Hippocampal formation (tissue), 2 donors: Measurements from ENCODE around the gene CBX8.
A peak's percentile ranks its signal among the peaks of the same experiment; 100 is the strongest.

ENCODE experiments used
- DNase-seq, 2 donors: peaks; one replicate each; lab custom pipeline; 2025; lab: John Stamatoyannopoulos, UW

The CBX8 gene

DNA sequence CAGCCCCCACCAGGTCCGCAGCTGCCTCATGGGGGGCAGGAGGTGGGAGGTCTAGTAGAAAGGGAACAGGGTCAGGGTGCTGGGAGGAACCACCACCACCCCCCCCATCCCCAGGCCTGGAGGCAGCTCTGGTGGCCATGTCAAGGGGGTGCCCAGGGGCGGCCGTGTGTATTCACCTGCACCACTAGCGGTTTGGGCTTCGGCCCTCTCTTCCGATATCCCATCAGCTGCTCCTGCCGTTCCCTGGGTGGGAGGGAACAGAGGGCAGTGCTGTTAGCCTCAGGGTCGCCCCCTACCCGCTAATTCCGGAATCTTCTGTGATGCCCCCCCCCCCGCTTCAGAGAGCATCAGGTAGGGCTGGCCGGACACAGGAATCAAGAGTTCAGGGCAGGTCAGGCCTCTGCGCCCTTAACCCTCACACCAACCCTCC is 38.6 kb upstream of the CBX8 start:
- no peak for DNase-seq

DNA sequence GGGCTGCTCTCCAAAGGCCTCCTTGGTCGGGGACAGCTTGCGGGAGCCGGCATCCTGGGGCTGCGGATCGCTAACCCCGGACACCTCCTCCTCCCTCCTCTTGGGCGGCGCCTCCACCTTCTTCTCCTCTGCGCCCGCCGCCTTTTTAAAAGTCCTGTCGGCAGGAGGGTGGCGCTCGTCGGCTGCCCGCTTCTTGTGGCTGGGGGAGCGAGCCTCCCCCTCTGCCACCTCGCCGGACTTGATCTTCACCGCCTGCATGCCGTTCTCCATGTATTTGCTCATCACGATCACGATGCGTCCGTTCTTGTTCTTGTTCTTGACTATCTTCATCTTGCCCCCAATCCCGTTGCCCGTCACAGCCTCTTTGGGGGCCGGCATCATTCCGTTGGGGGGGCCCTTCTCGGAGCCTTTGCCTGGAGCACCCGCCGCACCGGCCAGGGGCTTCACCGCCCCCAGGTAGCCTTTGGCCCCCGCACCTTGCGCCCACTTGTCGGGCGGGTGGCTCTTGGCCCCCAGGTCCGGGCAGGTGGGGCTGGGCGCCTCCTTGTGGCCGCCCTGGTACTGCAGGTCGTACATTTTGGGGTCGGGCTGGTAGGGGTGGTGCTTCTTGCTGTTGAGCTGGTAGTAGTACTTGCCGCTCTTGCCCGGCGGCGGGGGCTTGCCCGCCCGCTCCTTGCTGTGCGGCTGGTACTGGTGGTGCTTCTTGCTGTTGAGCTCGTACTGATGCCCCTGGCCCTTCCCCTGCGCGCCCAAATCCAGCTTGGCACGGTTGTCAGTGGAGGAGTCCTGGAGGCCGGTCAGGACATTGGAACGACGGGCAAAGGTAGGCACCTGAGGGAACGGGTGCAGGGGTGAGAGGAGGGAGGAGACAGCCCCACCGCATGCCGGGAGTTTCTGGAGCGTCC is 37.9 kb upstream of the CBX8 start:
- DNase-seq: no peak

DNA sequence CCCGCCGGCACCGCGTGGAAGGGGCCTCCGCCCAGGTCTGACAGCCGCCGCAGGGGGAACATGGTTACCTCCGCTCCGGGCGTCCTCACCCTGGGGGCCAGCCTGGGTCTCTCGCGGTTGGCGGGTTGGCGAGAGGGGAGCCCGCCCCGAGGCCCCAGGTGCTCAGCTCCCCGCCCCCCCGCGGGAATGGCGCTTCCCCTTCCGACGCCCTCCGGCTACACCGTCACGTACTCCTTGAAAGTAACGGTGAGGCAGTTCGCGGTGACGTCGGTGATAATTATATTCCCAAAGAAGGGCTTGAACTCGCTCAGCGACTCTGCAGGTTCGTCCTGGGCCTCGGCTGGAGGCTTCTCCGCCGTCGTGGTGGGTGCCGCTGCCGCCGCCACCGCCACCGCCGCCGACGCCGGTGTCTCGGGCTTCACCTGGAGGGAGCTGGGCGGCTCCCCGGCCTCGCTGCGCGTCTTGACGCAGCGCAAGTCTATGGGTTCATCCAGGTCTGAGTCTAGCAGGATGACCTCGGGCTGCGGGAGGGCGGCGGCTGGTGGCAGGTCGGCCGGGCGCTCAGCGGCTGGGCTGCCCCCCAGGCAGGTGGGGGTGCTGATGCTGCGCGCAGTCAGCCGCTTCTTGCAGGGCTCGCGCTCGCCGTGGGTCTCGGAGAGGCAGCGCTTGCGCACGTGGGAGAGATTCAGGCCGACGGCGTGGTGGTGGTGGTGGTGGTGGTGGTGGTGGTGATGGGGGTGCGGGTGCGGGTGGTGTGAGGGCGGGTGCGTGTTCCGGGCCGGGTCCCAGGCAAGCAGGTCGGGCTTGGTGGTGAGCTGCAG is 37.1 kb upstream of the CBX8 start:
- no peak for DNase-seq

DNA sequence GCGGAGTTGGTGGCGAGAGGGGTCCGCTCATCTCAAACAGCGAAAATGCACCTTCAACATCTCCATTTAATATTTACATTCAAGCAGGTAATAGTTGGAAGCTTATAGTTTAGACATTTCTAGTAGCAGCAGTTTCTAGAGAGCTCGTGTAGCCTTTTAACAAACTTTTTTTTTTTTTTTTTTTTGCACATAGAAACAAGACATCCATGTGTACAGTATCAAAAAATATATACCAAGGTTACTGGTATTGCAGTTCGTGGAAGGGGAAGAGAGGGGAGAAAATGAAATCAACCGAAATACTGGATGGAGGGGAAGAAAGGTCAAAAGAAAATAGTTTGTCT is 36.2 kb upstream of the CBX8 start:
- no peak for DNase-seq

DNA sequence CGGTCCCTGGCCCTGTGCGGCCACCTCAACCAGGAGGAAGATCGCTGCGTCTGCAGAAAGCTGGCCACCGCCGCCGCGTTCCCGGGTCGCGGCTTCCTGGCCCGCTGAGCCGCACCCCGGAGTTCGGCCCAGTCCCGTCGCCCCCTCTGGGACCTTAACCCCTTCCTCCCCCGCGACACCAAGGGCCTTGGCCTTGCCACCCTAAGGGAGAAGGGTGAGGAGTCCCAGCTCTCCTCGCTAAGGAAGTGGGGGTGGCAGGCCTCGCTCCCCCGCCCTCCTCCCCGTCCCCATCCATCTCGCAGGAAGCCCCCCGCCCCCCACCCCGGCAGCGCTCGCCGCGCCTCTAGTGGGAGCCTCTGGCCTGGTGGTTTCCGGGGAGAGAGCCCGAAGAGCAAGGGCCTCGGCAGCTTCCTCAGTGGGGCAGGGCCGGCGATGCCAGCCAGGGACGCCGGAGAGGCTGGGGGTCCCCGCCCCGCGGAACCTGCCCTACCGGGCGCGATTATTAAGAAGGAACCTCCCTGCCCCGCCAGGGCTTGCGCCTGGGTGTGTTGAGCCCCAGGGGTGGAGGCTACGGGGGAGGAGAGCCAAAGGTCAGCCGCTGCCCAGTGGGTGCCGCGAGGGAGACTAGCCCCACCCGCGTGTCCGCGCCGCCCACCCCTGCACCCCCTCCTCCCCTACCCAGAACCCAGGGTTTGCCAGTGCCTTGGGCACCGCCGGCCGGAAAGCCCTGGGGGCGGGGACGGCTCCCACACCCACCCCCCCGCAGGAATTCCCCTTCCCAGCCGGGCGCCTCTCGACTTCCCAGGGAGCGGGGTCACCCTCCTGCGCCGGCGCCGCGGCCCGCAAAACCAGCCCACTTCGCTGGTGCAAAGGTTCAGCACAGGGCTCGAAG is 35.6 kb upstream of the CBX8 start:
- peak in 1 of 2 donors; percentile 38 for DNase-seq

DNA sequence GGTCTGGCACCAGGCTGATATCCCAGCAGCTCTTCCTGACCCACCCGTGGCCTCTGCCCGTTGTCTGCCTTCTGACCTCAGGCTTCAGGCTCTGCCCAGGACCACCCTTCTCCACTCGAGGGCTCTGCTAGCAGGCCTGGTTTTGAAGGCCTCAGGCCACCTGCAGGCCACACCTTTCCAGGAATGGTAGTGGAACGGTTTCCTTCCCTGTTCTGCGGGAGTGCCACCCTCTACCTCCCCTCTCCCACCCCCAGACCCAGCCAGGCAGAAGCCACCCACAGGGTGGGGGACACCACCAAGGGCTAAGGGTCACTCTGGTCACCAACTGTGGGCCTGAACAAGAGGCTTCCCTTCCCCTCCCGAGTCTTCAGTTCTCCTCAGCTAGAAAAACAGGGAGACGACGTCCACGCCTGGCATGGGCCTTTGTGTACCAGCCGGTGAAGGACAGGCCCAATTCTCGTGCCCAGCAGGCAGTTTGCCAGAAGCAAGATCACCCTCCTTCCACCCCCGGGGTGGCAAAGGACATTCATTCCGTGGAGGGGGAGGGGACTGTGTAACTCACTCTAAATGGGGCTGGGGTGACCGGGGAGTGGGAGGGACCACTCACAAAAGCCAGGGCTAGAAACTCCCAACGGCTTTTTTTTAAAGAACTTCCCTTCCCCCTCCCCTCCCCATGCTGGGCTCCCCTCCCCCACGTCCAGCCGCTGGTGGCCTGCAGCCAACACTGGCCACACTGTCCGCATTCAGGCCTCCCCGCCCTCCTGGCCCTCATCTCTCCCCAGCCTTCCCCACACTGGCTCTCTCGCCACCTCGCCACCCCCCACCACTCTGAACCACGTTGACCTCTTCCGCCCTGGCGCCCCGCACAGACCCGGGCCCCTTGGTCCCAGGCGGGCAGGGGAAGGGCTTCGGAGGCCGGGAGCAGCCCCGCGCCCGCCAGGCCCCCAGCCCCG is 34.7 kb upstream of the CBX8 start:
- peak; percentile 81 to 82 for DNase-seq

DNA sequence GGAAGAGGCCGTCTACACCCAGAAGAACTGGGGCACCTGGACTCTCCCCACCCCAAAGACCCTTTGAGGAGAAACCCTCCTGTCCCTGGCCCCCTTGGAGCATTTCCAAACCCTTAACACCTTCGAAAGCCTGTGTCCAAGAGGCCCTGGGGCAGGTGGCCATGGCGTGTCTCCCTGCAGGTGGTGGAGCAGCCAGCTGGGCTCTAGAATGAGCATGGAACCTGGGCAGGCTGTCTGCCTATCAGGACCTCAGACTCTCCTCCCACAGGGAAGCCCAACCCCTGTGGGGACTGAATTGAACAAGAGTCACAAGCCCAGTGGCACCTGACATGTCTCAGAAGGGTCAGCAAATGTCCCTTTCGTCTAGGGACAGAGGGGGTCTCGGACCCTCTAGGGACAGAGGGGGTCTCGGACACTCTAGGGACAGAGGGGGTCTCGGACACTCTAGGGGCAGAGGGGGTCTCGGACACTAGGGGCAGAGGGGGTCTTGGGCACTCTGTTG is 33.9 kb upstream of the CBX8 start:
- DNase-seq: no peak

DNA sequence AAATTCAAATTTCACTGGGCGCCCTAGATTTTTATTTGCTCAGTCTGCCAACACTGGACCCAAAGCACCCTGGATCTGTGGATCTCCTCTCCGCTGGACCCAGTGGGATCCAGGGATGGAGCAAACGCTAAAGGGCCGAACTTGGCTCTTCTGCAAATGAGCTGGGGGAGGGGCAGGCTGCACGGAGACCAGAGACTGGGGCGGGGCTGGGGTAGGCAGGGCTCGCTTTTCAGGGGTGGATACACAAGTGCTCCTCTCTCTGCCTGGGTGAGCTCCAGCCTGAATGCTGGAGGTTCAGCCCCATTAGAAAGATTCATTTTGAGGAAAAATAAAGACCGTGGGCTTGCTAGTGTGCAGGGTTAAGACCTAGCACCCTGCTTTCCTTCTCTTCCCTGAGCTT is 33.4 kb upstream of the CBX8 start:
- DNase-seq: no peak

DNA sequence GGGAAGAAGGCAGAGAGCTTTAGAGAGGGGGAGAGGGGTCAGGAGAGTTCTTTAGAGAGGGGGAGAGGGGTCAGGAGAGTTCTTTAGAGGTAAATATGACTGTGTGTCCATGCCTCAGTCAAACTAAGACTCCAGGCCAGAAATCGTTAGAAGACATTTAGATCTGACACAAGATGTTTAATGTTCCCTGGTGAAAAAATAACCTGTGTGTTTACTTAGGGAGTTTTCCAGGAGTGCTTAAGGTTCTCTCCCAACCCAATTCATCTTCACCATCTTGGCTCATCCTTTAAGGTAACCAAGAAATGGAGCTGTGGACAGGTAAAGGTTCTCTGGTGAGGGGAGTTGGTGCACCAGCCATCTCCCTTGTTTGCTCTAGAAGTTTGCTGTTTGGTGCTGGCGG is 32.6 kb upstream of the CBX8 start:
- DNase-seq: no peak

DNA sequence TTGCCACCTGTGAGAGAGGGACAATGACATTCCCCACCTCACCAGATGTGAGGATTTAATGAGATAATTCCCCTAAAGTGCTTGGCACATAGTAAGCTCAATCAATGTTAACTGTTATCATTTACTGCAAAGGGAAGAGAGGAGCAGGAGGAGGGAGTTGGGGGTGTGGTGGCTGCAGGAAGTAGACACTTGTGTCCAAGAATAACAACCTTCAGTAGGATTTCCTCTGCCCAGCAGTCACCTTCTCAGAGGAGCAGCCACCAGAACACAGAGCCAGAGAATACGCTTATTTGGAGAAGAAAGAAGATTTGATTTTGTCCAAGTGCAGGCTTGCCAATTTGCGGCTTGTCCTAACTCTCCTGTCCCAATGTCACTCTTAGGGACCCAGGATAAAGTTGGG is 32.1 kb upstream of the CBX8 start:
- DNase-seq: no peak

DNA sequence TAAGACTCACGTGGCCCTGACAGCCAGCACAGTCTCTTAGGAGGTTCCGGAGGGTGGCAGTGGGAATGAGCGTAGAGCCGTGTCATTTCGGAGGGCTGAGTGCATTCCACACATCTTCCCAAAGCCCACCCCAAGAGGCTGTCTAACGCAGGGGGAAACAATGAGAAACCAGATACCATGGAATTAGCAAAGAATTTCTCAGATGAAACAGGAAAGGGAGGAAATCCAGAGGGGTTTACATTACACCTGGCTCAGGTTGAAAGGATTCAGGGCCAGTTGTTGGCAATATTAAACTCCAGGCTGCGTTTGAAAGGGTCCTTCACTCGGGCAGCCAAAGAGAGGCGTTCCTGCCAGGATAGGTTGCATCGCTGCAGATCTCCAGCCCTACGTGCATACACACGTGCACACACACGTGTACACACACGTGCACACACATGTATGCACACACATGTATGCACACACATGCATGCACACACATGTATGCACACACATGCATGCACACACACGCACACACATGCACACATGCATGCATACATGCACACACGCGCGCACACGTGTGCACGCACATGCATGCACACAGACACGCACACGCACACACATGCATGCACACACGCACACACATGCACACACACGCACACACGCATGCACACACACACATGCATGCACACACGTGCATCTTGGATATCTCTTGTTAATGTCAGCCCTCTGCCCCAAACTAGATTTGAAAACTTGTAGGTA is 30.1 kb upstream of the CBX8 start:
- DNase-seq: no peak

DNA sequence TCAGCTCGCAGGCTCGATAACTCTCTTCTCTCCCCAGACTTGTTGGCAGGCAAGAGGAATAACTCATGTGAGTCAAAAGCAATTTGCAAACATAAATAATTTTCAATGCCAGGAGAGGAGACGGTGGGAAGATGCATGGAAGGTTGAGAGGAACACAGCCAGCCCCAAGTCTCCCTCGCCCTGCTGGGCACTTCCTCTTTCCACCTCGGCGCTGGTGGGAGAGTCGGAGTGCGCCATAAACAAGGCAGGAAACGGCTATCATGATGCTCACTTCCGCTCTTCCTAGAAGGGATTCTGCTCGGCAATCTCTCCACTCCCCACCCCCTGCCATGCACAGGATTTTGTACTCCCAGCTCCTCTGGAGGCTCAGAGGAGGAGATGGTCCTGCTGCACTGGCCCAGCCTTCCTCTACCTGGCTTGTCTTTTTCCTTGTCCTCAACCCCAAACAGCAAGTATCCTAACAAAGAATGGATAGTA is 29.4 kb upstream of the CBX8 start:
- no peak for DNase-seq

DNA sequence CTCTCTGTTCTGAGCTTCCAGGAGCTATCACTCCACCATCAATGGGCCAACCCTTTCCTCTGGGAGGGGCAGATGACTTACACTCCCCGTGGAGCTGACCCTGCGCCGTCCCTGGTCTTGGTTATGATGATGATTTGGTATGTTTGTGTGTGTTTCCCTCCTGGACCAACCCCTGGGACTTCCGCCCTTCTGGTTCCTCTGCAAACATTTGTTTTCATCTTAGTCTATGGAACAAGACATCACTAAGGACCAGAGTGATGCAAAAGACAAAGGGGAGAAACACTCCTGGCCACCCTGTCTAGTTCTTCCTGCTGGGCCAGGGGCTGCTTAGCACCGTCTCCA is 28.7 kb upstream of the CBX8 start:
- no peak for DNase-seq

DNA sequence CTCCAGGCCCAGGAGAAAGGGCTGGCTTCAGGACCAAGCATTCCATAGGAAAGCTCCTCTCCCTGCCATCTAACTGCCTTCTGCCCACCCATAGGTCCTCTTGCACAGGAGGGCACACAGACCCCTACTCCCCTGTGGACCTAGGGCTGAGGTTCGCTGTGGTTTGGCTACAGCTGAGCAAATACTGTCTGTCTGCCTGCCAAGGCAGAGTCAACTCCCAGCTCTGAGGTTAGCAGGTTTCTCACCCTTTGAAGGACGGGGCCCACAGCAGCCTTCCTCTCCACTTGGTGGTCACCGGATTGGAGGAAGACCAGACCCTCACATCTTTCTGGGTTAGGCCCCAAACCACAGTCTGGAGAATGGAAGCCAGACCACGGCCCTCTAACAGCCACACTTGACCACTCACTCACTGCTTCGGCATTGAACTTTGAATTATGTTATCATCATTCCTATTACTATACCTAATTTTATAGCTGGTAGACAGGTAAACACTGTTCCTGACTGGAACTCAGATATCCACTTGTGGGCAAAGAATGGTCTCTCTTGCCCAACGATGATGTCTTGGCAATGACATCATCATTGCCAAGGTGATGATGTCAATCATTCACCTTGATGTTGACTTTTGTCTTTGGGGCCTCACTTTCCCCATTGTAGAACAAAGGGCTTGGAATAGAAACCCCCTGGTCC is 28.2 kb upstream of the CBX8 start:
- DNase-seq: no peak

DNA sequence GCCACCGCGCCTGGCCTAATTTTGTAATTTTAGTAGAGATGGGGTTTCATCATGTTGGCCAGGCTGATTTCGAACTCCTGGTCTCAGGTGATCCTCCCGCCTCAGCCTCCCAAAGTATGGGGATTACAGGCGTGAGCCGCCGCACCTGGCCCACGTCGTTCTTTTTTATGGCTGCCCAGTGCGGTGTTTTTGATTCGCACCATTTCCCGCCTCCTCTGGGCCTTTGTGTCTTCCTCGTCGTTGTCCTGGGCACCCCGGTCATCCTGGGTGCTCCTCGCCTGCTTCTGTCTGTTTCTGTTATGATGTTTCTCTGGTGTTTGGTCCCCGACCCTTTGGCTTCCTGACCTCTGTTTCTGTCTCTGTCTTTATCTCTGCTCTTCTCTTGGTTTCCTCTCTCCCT is 27.4 kb upstream of the CBX8 start:
- DNase-seq: no peak

DNA sequence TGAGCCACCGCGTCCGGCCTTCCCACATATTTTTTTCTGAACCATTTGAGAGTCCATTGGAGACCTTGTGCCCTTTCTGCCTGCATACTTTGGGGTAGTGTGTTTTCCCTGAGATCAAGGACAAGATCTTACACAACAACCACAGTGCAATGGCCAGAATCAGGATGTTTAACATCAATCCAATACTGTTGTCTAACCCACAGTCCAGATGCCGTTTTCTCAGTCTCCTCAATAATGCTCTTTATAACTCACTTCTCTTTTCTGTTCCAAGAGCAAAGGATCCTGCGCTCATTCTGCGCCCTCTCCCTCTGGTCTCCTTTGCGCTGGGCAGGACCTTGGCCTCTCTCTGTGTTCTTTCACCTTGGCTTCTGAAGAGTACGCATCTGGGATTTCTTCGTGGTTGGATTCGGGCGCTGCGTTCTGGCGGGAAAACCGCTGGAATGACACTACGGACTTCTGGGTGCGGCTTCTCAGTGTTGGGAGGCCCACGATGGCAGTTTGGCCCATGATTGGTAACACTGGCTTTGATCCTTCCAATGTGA is 25.8 kb upstream of the CBX8 start:
- no peak for DNase-seq

DNA sequence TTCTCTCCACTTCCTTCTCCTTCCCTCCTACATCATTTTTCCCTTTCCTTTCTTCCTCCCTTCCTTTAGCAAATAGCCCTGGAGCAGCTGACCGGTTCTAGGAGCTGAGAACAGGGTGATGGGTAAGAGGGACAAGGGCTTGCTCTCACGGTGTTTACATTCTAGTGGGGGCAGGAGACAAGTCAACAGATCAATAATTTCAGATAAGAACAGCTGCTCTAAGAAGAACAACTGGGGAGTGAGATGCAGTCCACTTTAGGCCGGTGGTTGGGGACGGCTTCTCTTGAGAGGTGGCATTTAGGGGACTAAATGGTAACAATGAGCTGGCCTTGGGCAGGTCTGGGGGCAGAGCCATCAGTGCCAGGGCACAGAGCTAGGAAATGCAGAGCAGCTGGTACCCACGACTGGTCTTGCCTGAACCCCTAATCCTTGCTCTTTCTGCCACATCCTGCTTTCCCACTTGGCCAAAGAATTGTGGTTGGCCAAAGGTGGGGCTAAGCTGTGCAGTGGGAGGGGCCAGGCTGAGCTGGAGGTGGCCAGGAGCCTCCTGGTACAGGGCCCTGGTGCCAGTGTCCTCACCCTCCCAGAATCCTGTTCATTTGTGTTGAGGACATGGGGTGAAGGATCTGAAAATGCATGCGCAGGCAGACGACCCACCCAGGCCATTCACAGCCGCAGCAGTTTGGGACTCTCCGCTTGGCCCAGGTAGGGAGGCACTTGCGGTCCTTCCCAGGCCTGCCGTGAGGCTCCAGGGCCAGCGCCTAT is 24.6 kb upstream of the CBX8 start:
- DNase-seq: no peak

DNA sequence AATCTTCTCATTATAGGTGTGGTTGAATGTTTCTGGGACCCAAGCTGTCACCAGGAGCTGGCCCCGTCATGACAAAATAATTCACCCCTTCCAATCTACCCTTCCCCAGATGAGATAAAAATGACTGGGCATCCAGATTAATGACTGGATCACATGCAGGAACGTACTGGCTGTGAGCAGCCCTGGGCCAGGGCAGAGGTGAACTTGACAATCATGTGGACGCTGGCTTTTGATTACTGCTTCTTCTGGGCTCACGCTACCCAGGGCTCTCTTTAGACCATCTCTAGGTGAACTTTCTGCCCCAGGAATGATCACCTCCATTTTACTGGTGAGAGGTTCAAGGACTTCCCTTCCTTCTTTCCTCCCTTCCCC is 24.1 kb upstream of the CBX8 start:
- no peak for DNase-seq
